Measurements from ENCODE around the gene PHF2. TPM values are rescaled to one million over a fixed set of nuclear protein-coding genes. Genes with fewer than 3 reads are reported as not detected.

The PHF2 gene
- total and polyA plus RNA-seq, 2 experiments from 2014 or later, result 4.3 to 11.8 TPM

DNA sequence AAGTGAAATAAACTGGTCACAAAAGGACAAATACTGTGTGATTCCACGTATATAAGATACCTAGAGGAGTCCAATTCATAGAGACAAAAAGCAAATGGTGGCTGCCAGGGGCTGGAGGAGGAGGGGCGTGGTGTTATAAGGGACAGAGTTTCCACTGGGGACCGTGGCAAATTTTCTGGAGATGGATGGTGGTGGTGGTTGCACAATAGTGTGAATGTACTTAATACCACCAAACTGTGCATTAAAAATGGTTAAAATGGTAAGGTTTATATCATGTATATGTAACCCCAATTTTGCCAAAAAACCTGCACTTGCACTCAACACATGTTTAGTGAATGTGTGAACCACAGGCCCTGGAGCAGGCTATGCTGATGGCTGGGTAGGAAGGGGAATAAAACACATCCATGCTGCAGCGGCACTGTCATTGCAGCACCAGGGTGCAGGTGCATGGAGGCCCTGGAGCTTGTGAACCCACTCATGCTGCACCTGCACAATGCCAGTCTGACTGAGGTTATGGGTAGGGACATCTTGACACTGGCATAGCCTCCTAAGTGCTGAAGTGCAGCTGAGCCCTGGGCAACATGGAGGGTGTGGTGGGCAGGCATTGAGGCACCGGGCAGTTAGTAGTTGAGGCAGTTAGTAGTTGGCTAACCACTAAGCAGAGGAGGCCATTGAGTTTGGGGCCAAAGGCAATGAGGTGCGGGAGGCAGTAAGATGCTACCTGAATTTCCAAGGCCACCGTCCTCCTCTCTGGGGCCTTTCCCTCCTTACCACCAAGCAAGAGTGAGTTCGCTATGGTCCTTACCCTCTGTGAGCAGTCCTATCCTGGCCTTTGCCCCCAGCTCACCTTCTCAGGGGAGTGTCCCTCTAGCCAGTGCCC is 3.5 kb upstream of the PHF2 start (continued):
- TF ChIP-seq STAT1 (IDR thresholded peaks at IDR 0.05; ENCODE audit: unreplicated experiment) (no peak), NANOG (IDR thresholded peaks at IDR 0.05; ENCODE audit: borderline replicate concordance) (no peak), POLR2AphosphoS5 (IDR thresholded peaks at IDR 0.05; ENCODE audit: low read depth) (no peak), EZH2 (IDR thresholded peaks at IDR 0.05; ENCODE audit: low read depth, unreplicated experiment) (no peak)
- TF ChIP-seq, protein P1, sequence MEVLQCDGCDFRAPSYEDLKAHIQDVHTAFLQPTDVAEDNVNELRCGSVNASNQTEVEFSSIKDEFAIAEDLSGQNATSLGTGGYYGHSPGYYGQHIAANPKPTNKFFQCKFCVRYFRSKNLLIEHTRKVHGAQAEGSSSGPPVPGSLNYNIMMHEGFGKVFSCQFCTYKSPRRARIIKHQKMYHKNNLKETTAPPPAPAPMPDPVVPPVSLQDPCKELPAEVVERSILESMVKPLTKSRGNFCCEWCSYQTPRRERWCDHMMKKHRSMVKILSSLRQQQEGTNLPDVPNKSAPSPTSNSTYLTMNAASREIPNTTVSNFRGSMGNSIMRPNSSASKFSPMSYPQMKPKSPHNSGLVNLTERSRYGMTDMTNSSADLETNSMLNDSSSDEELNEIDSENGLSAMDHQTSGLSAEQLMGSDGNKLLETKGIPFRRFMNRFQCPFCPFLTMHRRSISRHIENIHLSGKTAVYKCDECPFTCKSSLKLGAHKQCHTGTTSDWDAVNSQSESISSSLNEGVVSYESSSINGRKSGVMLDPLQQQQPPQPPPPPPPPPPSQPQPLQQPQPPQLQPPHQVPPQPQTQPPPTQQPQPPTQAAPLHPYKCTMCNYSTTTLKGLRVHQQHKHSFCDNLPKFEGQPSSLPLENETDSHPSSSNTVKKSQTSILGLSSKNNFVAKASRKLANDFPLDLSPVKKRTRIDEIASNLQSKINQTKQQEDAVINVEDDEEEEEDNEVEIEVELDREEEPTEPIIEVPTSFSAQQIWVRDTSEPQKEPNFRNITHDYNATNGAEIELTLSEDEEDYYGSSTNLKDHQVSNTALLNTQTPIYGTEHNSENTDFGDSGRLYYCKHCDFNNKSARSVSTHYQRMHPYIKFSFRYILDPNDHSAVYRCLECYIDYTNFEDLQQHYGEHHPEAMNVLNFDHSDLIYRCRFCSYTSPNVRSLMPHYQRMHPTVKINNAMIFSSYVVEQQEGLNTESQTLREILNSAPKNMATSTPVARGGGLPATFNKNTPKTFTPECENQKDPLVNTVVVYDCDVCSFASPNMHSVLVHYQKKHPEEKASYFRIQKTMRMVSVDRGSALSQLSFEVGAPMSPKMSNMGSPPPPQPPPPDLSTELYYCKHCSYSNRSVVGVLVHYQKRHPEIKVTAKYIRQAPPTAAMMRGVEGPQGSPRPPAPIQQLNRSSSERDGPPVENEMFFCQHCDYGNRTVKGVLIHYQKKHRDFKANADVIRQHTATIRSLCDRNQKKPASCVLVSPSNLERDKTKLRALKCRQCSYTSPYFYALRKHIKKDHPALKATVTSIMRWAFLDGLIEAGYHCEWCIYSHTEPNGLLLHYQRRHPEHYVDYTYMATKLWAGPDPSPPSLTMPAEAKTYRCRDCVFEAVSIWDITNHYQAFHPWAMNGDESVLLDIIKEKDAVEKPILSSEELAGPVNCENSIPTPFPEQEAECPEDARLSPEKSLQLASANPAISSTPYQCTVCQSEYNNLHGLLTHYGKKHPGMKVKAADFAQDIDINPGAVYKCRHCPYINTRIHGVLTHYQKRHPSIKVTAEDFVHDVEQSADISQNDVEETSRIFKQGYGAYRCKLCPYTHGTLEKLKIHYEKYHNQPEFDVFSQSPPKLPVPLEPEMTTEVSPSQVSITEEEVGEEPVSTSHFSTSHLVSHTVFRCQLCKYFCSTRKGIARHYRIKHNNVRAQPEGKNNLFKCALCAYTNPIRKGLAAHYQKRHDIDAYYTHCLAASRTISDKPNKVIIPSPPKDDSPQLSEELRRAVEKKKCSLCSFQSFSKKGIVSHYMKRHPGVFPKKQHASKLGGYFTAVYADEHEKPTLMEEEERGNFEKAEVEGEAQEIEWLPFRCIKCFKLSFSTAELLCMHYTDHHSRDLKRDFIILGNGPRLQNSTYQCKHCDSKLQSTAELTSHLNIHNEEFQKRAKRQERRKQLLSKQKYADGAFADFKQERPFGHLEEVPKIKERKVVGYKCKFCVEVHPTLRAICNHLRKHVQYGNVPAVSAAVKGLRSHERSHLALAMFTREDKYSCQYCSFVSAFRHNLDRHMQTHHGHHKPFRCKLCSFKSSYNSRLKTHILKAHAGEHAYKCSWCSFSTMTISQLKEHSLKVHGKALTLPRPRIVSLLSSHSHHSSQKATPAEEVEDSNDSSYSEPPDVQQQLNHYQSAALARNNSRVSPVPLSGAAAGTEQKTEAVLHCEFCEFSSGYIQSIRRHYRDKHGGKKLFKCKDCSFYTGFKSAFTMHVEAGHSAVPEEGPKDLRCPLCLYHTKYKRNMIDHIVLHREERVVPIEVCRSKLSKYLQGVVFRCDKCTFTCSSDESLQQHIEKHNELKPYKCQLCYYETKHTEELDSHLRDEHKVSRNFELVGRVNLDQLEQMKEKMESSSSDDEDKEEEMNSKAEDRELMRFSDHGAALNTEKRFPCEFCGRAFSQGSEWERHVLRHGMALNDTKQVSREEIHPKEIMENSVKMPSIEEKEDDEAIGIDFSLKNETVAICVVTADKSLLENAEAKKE (CRISPR knock-in tag; IDR thresholded peaks at IDR 0.05), result no peak

DNA sequence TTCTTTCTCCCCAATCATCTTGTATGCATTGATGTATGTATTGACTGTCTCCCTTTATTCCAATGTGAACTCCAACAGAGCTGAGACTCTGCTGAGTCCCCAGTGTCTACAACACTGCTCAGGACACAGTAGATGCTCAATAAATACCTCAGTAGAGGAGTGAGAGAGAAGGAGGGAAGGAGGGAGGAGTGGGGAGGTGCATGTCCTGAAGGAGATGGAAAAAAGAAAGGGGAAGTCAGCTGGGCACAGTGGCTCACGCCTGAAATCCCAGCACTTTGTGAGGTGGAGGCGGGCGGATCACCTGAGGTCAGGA is 2.9 kb upstream of the PHF2 start:
- H3K9me2 ChIP-seq (ENCODE audit: insufficient read depth), result no peaks in the 10 kb centered on the region
- no peak overlapping the region for H3K27ac ChIP-seq (ENCODE audit: low read depth)
- no peak for ATAC-seq
- H3F3A ChIP-seq (replicated peaks; ENCODE audit: low read depth), result peaks cover 6% of the 10 kb centered on the region; the same call in 1 of the 2 replicates
- H3K4me3 ChIP-seq, result no peak overlapping the region
- H3K4me1 ChIP-seq (ENCODE audit: insufficient read depth), result peaks cover 24% of the 10 kb centered on the region
- Mint-ChIP-seq H3K9me3 (peaks cover 7% of the 10 kb centered on the region; the same call in 2 of the 3 replicates), H3K27me3 (ENCODE audit: insufficient read depth, low read depth, poor library complexity) (peaks cover 29% of the 10 kb centered on the region), H3K36me3 (ENCODE audit: low read depth) (peaks cover 12% of the 10 kb centered on the region; the same call in 2 of the 3 replicates), H3K27ac (no peak overlapping the region), H3K4me3 (no peak overlapping the region), H3K4me1 (peaks cover 25% of the 10 kb centered on the region)
- peaks cover 23% of the 10 kb centered on the region; the same call in 1 of the 2 replicates for H3K27me3 ChIP-seq (ENCODE audit: insufficient read depth)
- H4K20me1 ChIP-seq (replicated peaks; ENCODE audit: insufficient read depth), result peaks cover 5% of the 10 kb centered on the region; the same call in 1 of the 2 replicates
- H3K4me2 ChIP-seq, result no peak overlapping the region
- DNase-seq (ENCODE audit: low spot score), result no peak
- no peak overlapping the region for H2AFZ ChIP-seq
- H3K36me3 ChIP-seq (ENCODE audit: insufficient read depth), result no peaks in the 10 kb centered on the region
- H3K79me2 ChIP-seq (replicated peaks; ENCODE audit: insufficient read depth), result no peaks in the 10 kb centered on the region
- TF ChIP-seq EZH2 (IDR thresholded peaks at IDR 0.05; ENCODE audit: low read depth, unreplicated experiment) (no peak), ZNF331 (CRISPR knock-in tag; IDR thresholded peaks at IDR 0.05; ENCODE audit: low read depth) (no peak), EZH2phosphoT487 (IDR thresholded peaks at IDR 0.05; ENCODE audit: unreplicated experiment) (no peak), STAT1 (IDR thresholded peaks at IDR 0.05; ENCODE audit: unreplicated experiment) (no peak), NANOG (IDR thresholded peaks at IDR 0.05; ENCODE audit: borderline replicate concordance) (no peak), ZNF114 (CRISPR knock-in tag; IDR thresholded peaks at IDR 0.05) (no peak), CREB1 (CRISPR knock-in tag; IDR thresholded peaks at IDR 0.05; ENCODE audit: low read depth) (no peak)
- TF ChIP-seq, protein P2, sequence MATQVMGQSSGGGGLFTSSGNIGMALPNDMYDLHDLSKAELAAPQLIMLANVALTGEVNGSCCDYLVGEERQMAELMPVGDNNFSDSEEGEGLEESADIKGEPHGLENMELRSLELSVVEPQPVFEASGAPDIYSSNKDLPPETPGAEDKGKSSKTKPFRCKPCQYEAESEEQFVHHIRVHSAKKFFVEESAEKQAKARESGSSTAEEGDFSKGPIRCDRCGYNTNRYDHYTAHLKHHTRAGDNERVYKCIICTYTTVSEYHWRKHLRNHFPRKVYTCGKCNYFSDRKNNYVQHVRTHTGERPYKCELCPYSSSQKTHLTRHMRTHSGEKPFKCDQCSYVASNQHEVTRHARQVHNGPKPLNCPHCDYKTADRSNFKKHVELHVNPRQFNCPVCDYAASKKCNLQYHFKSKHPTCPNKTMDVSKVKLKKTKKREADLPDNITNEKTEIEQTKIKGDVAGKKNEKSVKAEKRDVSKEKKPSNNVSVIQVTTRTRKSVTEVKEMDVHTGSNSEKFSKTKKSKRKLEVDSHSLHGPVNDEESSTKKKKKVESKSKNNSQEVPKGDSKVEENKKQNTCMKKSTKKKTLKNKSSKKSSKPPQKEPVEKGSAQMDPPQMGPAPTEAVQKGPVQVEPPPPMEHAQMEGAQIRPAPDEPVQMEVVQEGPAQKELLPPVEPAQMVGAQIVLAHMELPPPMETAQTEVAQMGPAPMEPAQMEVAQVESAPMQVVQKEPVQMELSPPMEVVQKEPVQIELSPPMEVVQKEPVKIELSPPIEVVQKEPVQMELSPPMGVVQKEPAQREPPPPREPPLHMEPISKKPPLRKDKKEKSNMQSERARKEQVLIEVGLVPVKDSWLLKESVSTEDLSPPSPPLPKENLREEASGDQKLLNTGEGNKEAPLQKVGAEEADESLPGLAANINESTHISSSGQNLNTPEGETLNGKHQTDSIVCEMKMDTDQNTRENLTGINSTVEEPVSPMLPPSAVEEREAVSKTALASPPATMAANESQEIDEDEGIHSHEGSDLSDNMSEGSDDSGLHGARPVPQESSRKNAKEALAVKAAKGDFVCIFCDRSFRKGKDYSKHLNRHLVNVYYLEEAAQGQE (IDR thresholded peaks at IDR 0.05; ENCODE audit: unreplicated experiment), result no peak
- TF ChIP-seq, protein P3, sequence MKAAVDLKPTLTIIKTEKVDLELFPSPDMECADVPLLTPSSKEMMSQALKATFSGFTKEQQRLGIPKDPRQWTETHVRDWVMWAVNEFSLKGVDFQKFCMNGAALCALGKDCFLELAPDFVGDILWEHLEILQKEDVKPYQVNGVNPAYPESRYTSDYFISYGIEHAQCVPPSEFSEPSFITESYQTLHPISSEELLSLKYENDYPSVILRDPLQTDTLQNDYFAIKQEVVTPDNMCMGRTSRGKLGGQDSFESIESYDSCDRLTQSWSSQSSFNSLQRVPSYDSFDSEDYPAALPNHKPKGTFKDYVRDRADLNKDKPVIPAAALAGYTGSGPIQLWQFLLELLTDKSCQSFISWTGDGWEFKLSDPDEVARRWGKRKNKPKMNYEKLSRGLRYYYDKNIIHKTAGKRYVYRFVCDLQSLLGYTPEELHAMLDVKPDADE (IDR thresholded peaks at IDR 0.05), result no peak
